Ovary (tissue), 3 donors: ENCODE results near the gene HNRNPC.

Experiments used
- CTCF ChIP-seq, 3 donors: fragments of 450-650 bp in 2 of 3; fragments of 200-600 bp in 1 of 3; IDR thresholded peaks; one replicate each; pipeline versions ENCODE4 v1.5.1 to v1.8.0; 2016 to 2022; ENCODE audit warnings: antibody characterized with exemption in 3 of 3, mild to moderate bottlenecking in 1 of 3
- POLR2A ChIP-seq: fragments of 450-650 bp; IDR thresholded peaks from one replicate; pipeline ENCODE4 v1.6.1; 2017; ENCODE audit warnings: antibody characterized with exemption, mild to moderate bottlenecking, moderate library complexity
- donor health status: DM: no; HTN: no; CAD: no.

GRCh38 chr14:21261824-21262223 lies 7.4 kb downstream of the HNRNPC start:
- TF ChIP-seq CTCF (IDR thresholded peaks at IDR 0.05) = no peak
- TF ChIP-seq POLR2A = no peak
